ENCODE results near the gene MFRP.

GRCh38 chr11:119351232-119351631, 4.7 kb upstream of the MFRP start:
- TF ChIP-seq, protein P1, sequence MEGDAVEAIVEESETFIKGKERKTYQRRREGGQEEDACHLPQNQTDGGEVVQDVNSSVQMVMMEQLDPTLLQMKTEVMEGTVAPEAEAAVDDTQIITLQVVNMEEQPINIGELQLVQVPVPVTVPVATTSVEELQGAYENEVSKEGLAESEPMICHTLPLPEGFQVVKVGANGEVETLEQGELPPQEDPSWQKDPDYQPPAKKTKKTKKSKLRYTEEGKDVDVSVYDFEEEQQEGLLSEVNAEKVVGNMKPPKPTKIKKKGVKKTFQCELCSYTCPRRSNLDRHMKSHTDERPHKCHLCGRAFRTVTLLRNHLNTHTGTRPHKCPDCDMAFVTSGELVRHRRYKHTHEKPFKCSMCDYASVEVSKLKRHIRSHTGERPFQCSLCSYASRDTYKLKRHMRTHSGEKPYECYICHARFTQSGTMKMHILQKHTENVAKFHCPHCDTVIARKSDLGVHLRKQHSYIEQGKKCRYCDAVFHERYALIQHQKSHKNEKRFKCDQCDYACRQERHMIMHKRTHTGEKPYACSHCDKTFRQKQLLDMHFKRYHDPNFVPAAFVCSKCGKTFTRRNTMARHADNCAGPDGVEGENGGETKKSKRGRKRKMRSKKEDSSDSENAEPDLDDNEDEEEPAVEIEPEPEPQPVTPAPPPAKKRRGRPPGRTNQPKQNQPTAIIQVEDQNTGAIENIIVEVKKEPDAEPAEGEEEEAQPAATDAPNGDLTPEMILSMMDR (IDR thresholded peaks at IDR 0.05; ENCODE audit: insufficient read depth, low read length, poor library complexity, severe bottlenecking) = no peak
- no peak for TF ChIP-seq EZH2phosphoT487 (conservative IDR thresholded peaks at IDR 0.05; ENCODE audit: low read length)
